Caki2 (cell line): ENCODE measurements around the gene CCT7. TPM values are rescaled to one million over a fixed set of nuclear protein-coding genes. Genes with fewer than 3 reads are reported as not detected.
"Not testable (repeated sequence)": the region's sequence is repeated elsewhere in the genome, so short reads cannot be mapped to it uniquely, and the experiment has no call there.

Source experiments
- DNase-seq: peaks from one replicate; pipeline ENCODE4 v3.0.0-alpha.2; 2015; ENCODE audit warnings: low read depth
- in situ Hi-C: cut with HindIII; loops from 2 replicates; pipeline ENCODE4 v1.10.0; 2016; ENCODE audit warnings: low sequenced_read_pairs, low pct_unique_long_range_greater_than_20kb, mixed read lengths
- total RNA-seq: library from RNA; depleted of rRNA; stranded (reverse); fragments of >200 nt; shearing (Covaris generic); gene quantifications from 2 replicates; pipeline ENCODE4 v1.2.3, GENCODE V29; 2014; ENCODE audit warnings: low replicate concordance

CCT7 gene
- total RNA-seq, 1 experiment from 2014 or later = 684 TPM

GRCh38 chr2:73262691-73263429, 28.8 kb downstream of the CCT7 start:
- in situ Hi-C loops, DNase-seq: not testable (repeated sequence)

GRCh38 chr2:73263540-73264331, 29.6 kb downstream of the CCT7 start:
- DNase-seq = no peak
- in situ Hi-C loops = no loop called here

- no peak for DNase-seq
- in situ Hi-C loops = no loop called here
These were observed 30.2 kb downstream of the CCT7 start for GRCh38 chr2:73264332-73264606.

DNA sequence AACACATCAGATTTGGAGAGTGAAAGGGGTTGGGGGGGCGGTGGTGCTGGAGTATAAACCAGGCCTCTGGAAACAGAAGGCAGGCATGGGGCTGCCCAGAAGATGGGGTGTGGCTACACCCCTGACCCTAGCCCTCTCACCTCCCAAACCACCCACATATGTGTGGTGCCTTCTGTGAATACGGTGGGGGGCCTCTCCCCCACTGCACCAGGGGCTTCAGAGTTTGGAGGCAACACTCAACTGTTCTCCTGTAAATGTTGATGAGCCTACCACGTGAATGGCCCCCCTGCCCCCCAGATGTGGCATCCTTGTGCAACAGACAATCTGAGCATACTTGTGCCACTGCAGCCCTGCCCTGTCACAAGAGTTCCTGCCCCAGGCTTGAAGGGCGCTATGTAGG, 30.7 kb downstream of the CCT7 start:
- no peak for DNase-seq
- in situ Hi-C loops = no loop called here

DNA sequence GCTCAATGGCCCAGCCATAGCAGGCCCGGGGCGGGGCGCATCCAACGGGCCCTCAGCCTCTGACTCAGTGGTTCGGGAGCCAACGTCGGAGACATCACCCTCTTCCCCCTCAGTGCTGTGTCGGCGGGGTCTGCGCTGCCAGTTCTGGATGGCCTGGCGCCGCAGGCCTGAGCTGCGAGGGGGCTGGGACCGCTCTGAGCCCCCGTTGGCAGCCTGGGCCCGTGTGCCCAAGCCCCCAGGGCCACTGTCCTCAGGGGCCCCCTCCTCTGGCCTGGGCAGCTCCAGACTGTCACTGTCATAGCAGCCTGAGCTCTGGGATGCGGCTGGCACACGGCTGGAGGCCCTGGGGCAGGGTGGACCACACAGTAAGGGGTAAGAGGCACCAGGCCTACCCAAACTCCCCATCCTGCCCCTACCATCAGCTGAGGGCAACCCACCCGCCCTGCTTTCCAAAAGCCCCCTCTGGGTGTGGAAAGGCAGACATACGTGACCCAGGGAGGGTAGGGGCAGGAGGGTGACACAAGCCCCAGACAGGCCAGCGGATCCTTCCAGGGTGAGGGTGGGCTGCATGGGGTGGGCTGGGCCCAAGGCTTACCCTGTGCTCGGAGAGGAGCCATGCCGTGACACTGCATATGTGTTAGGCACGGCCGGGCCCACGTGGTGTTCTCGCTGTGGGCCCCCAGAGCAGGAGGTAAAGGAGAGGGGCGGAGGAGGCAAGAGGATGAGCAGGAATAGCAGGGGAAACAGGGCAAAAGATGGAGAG, 31.4 kb downstream of the CCT7 start:
- DNase-seq = no peak
- in situ Hi-C loops = no loop called here

GRCh38 chr2:73266061-73266901, 32.2 kb downstream of the CCT7 start:
- DNase-seq = no peak
- in situ Hi-C loops = no loop called here

DNA sequence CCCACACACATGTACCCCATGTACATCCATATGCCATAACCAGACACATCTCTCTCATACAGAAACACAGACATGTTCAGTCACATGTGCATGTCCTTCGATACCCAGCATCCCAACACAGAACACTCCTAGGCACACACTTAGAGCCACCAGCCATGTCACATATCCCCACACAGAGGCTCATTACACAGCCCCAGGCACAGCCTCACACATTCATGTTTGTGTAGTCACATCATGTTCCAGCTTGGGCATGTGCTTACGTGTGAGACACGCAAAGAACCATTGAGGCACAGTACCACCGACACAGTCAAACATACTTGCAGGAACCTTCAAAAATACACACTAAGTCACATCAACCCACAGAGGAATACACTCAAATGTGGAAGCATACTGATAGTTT, 32.9 kb downstream of the CCT7 start:
- in situ Hi-C loops = no loop called here
- no peak for DNase-seq

- no peak for DNase-seq
- in situ Hi-C loops = no loop called here
These were observed 34.3 kb downstream of the CCT7 start for GRCh38 chr2:73268366-73268829.

GRCh38 chr2:73268830-73269685, 35.0 kb downstream of the CCT7 start:
- in situ Hi-C loops = no loop called here
- peak; percentile 47 for DNase-seq

DNA sequence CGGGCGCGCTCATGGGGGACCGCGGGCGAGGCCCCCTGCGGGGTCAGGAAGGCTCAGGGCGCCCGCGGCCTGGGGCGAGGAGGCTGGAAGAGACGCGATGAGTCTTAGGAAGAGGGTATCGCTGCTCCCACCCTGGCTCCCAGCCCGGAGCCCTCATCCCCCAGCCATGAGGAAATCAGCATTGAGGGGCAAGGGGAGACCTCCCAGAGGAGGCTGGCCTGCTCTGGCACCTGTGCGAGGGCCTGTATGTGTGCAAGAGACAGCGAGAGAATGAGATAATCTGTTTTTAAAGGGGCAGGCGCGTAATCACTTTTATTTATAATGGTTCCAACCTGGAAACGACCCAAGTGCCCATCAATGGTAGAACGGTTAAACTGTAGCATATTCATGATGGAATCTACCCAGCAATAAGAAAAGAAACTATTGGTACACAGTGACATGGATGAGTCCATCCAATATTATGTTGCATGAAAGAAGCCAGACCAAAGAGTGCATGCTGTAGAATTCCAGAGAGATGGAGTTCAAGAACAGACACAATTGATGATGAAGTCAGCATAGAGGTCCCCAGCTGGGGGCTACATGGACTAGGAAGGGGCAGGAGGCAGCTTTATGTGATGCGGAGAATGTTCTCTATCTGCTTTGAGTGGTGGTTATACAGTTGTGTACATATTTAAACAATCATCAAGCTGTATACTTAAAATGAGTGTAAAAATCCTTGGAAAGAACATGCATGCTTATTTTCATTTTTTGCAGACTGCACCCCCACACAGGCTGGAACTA, 35.8 kb downstream of the CCT7 start:
- DNase-seq = no peak
- in situ Hi-C loops = no loop called here

- no peak for DNase-seq
- in situ Hi-C loops = no loop called here
These were observed 38.2 kb downstream of the CCT7 start for GRCh38 chr2:73272270-73272669.

DNA sequence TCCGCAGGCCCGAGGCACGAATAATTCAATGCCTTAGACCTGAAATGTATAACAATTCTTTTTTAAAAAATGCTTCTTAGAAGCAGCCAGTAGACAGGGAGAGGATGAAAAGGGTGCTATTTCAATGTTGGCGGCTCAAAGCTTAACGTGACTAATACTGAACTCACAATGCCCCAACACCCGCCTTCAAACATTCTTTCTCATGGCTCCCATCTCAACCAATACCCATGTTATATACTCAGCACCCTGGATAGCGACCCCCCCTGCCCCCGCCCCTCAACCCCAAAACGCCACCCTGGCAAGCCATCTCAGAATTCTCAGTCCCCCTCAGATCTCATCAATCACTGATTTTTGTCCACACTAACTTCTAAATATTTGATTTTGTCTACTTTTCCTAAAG, 45.7 kb downstream of the CCT7 start:
- in situ Hi-C loops = no loop called here

DNA sequence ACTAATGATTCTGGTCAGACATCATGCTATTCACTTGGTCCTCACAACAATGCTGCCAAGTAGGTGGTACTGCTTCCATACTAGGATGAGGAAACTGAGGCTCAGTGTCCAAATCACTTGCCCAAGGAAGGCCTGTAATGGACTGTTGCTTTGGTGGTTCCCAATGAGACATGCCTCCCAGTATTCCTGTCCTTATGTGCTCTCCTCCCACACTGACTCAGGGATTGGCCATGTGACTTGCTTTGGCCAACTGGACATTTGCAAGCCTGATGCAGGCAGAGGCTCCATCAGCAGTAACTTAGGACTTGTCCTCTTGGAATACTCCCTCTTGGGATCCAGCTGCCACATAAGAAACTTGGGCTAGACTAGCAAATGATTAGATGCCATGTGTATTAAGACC, 47.1 kb downstream of the CCT7 start:
- in situ Hi-C loops = no loop called here
- DNase-seq = no peak

More for the DNA sequence above, 45.7 kb downstream of the CCT7 start:
- DNase-seq = no peak

DNA sequence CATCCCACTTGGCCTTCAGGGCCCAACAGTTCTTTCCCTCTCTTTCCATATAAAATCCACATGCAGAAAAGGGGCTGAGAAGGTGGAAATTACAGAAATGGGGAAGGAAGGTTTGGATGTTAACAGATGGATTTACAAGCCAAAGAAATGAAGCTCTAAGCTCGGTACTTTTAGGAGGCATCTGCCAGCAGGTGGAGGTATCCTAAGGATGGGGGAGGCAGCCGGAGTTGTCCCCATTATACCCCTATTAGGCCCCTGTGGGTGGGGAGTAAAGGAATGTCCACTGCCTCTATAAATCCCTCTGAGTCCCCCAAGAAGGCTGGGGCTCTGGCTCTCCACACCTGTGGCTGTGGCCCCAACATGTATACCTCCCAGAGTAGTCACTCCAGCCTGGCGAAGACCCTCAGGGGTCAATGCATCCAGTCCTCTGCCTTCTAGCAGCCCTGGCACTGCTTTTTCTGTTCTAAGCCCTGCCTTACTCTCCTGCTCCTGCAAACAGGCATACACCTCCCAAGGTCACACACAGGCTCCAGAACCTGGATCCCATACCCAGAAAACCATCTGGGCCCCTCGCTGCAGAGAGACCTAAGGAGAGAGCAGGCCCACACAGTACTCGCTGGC, 48.9 kb downstream of the CCT7 start:
- in situ Hi-C loops = no loop called here
- DNase-seq = no peak

DNA sequence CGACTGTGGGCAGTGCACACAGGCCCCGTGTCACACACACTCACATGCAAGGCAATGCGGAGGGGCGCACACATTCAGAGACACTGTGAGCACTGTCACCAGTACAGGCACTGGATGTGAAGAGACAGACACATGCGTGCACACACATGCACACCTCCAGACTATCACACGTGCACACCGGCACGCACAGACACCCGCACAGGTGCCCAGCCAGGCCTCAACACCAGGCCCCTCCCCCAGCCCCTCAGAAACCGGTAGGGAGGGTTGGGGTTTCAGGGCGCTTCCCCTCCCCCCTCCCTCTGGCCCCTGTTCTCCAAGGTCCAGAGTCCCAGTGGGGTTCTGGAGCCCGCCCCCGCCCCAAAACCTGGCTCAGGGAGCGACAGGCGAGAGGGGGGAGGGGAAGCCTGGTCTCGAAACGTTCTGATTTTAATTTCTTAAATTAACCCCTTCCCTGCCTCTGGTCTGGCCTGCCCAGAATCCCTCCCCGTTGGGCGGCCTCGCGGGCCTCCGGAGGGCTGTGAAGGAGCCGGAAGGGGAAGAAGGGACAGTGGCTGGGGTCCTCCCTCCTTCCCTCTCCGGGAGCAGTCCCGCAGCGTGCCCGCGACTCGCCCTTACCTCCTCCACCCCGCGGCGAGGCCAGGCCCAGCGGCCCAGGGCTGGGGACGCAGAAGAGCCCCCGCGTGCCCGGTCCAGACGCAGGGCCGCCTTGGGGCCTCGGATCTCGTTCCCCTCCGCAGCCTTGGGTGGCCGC, 49.6 kb downstream of the CCT7 start:
- in situ Hi-C loops = no loop called here
- no peak for DNase-seq
